Neural cell (in vitro differentiated cells): Measurements from ENCODE around the gene PBX3.

Experiments used
- CTCF ChIP-seq: fragments of 450-650 bp; IDR thresholded peaks from 2 replicates; pipeline ENCODE4 v1.5.1; 2014; ENCODE audit warnings: antibody characterized with exemption, mild to moderate bottlenecking, moderate library complexity; ENCODE audit not compliant: poor library complexity, severe bottlenecking
- EP300 ChIP-seq: fragments of 450-650 bp; conservative IDR thresholded peaks from 2 replicates; pipeline ENCODE4 v1.6.1; 2014; ENCODE audit warnings: antibody characterized with exemption, mild to moderate bottlenecking, moderate library complexity; ENCODE audit not compliant: poor library complexity, severe bottlenecking
- EZH2 ChIP-seq: fragments of 200-600, 300-800 bp; shearing (Covaris generic), sonication (generic); IDR thresholded peaks from 2 replicates; pipeline ENCODE4 v1.6.1; 2014; ENCODE audit warnings: antibody characterized with exemption, low read length, borderline replicate concordance, mild to moderate bottlenecking; ENCODE audit not compliant: insufficient read depth, poor library complexity, severe bottlenecking
- MXI1 ChIP-seq: fragments of 450-650 bp; conservative IDR thresholded peaks from 2 replicates; pipeline ENCODE4 v1.6.1; 2014; ENCODE audit warnings: antibody characterized with exemption, mild to moderate bottlenecking; ENCODE audit not compliant: poor library complexity, severe bottlenecking
- POLR2AphosphoS5 ChIP-seq: IDR thresholded peaks from 2 replicates; pipeline ENCODE4 v1.6.1; 2012
- TF ChIP-seq, protein P1 (sequence below): IDR thresholded peaks from 2 replicates; pipeline ENCODE4 v1.6.1; 2012; ENCODE audit warnings: borderline replicate concordance

GRCh38 chr9:125831054-125831453 lies 83.9 kb downstream of the PBX3 start:
- TF ChIP-seq CTCF: no peak
- no peak for TF ChIP-seq EP300
- TF ChIP-seq EZH2: no peak
- TF ChIP-seq, protein P1, sequence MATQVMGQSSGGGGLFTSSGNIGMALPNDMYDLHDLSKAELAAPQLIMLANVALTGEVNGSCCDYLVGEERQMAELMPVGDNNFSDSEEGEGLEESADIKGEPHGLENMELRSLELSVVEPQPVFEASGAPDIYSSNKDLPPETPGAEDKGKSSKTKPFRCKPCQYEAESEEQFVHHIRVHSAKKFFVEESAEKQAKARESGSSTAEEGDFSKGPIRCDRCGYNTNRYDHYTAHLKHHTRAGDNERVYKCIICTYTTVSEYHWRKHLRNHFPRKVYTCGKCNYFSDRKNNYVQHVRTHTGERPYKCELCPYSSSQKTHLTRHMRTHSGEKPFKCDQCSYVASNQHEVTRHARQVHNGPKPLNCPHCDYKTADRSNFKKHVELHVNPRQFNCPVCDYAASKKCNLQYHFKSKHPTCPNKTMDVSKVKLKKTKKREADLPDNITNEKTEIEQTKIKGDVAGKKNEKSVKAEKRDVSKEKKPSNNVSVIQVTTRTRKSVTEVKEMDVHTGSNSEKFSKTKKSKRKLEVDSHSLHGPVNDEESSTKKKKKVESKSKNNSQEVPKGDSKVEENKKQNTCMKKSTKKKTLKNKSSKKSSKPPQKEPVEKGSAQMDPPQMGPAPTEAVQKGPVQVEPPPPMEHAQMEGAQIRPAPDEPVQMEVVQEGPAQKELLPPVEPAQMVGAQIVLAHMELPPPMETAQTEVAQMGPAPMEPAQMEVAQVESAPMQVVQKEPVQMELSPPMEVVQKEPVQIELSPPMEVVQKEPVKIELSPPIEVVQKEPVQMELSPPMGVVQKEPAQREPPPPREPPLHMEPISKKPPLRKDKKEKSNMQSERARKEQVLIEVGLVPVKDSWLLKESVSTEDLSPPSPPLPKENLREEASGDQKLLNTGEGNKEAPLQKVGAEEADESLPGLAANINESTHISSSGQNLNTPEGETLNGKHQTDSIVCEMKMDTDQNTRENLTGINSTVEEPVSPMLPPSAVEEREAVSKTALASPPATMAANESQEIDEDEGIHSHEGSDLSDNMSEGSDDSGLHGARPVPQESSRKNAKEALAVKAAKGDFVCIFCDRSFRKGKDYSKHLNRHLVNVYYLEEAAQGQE: no peak
- no peak for TF ChIP-seq POLR2AphosphoS5
- TF ChIP-seq MXI1: no peak
